Neural cell (in vitro differentiated cells): Measurements from ENCODE around the gene MORF4L2. TPM values are rescaled to one million over a fixed set of nuclear protein-coding genes. Genes with fewer than 3 reads are reported as not detected.

Experiments
- H2AFZ ChIP-seq: fragments of 200-600, 300-800 bp; sonication (generic), shearing (Covaris generic); 2 replicates; pipeline ENCODE4 v1.6.0; 2014; ENCODE audit warnings: low read depth, mild to moderate bottlenecking, antibody characterized with exemption, low read length, moderate library complexity
- H3F3A ChIP-seq: fragments of 200-600 bp; shearing (Covaris generic); 2 replicates; pipeline ENCODE4 v1.6.1; 2016; ENCODE audit warnings: mild to moderate bottlenecking, moderate library complexity, mixed read lengths, antibody characterized with exemption, low read length; ENCODE audit not compliant: insufficient read depth, poor library complexity, severe bottlenecking
- H3K27ac ChIP-seq: fragments of 200-600, 300-800 bp; sonication (generic), shearing (Covaris generic); 2 replicates; pipeline ENCODE4 v1.5.1; 2014; ENCODE audit warnings: mild to moderate bottlenecking, low read length, moderate library complexity
- H3K27me3 ChIP-seq: fragments of 300-800, 200-600 bp; sonication (generic), shearing (Covaris generic); 2 replicates; pipeline ENCODE4 v1.6.0; 2014; ENCODE audit warnings: mild to moderate bottlenecking, low read depth, low read length, moderate library complexity; ENCODE audit not compliant: insufficient read depth
- H3K36me3 ChIP-seq: fragments of 300-800, 200-600 bp; sonication (generic), shearing (Covaris generic); 2 replicates; pipeline ENCODE4 v1.5.1; 2014; ENCODE audit warnings: mild to moderate bottlenecking, antibody characterized with exemption, low read length, moderate library complexity; ENCODE audit not compliant: insufficient read depth
- H3K4me2 ChIP-seq: fragments of 300-800, 200-600 bp; sonication (generic), shearing (Covaris generic); 2 replicates; pipeline ENCODE4 v1.6.0; 2014; ENCODE audit warnings: mild to moderate bottlenecking, low read length
- H3K4me3 ChIP-seq: fragments of 300-800, 200-600 bp; sonication (generic), shearing (Covaris generic); 2 replicates; pipeline ENCODE4 v1.5.1; 2014; ENCODE audit warnings: mild to moderate bottlenecking, low read length, moderate library complexity
- H3K79me2 ChIP-seq: fragments of 200-600 bp; shearing (Covaris generic); replicated peaks from 2 replicates; pipeline ENCODE4 v1.6.0; 2014; ENCODE audit warnings: mild to moderate bottlenecking, low read length, moderate library complexity; ENCODE audit not compliant: insufficient read depth
- H3K9ac ChIP-seq: fragments of 300-800, 200-600 bp; sonication (generic), shearing (Covaris generic); 2 replicates; pipeline ENCODE4 v1.6.1; 2016; ENCODE audit warnings: mild to moderate bottlenecking, low read length, mixed read lengths
- H3K9me2 ChIP-seq: fragments of 200-600 bp; shearing (Covaris generic); 2 replicates; pipeline ENCODE4 v1.6.1; 2016; ENCODE audit warnings: mild to moderate bottlenecking, low read length, mixed read lengths; ENCODE audit not compliant: insufficient read depth
- H3K9me3 ChIP-seq: fragments of 200-600, 300-800 bp; sonication (generic), shearing (Covaris generic); 2 replicates; pipeline ENCODE4 v1.6.1; 2016; ENCODE audit warnings: mild to moderate bottlenecking, mixed run types, low read length, moderate library complexity, mixed read lengths
- H4K20me1 ChIP-seq: fragments of 200-600 bp; shearing (Covaris generic); 2 replicates; pipeline ENCODE4 v1.6.1; 2016; ENCODE audit warnings: mild to moderate bottlenecking, mixed run types; ENCODE audit not compliant: insufficient read depth
- EP300 ChIP-seq: fragments of 450-650 bp; conservative IDR thresholded peaks from 2 replicates; pipeline ENCODE4 v1.6.1; 2014; ENCODE audit warnings: antibody characterized with exemption, mild to moderate bottlenecking, moderate library complexity; ENCODE audit not compliant: poor library complexity, severe bottlenecking
- EZH2 ChIP-seq: fragments of 200-600, 300-800 bp; shearing (Covaris generic), sonication (generic); IDR thresholded peaks from 2 replicates; pipeline ENCODE4 v1.6.1; 2014; ENCODE audit warnings: antibody characterized with exemption, low read length, borderline replicate concordance, mild to moderate bottlenecking; ENCODE audit not compliant: insufficient read depth, poor library complexity, severe bottlenecking
- MXI1 ChIP-seq: fragments of 450-650 bp; conservative IDR thresholded peaks from 2 replicates; pipeline ENCODE4 v1.6.1; 2014; ENCODE audit warnings: antibody characterized with exemption, mild to moderate bottlenecking; ENCODE audit not compliant: poor library complexity, severe bottlenecking
- POLR2AphosphoS5 ChIP-seq: IDR thresholded peaks from 2 replicates; pipeline ENCODE4 v1.6.1; 2012
- RAD21 ChIP-seq: fragments of 450-650 bp; conservative IDR thresholded peaks from 2 replicates; pipeline ENCODE4 v1.6.1; 2014; ENCODE audit warnings: antibody characterized with exemption, mild to moderate bottlenecking, moderate library complexity
- SMC3 ChIP-seq: fragments of 450-650 bp; conservative IDR thresholded peaks from 2 replicates; pipeline ENCODE4 v1.6.1; 2014; ENCODE audit warnings: antibody characterized with exemption, mild to moderate bottlenecking, moderate library complexity; ENCODE audit not compliant: poor library complexity
- TAF1 ChIP-seq: IDR thresholded peaks from 2 replicates; pipeline ENCODE4 v1.6.1; 2012; ENCODE audit warnings: low read depth
- polyA plus RNA-seq: library from polyadenylated mRNA; depleted of rRNA; stranded (reverse); fragments of >200 nt; gene quantifications from 2 replicates; pipeline ENCODE4 v1.2.3, GENCODE V29; 2014
- TF ChIP-seq, protein P1 (sequence below): fragments of 450-650 bp; IDR thresholded peaks from 2 replicates; pipeline ENCODE4 v1.5.1; 2014; ENCODE audit warnings: antibody characterized with exemption, mild to moderate bottlenecking, moderate library complexity; ENCODE audit not compliant: poor library complexity, severe bottlenecking
- TF ChIP-seq, protein P2 (sequence below): IDR thresholded peaks from 2 replicates; pipeline ENCODE4 v1.6.1; 2012; ENCODE audit warnings: borderline replicate concordance

The MORF4L2 gene
- polyA plus RNA-seq, 1 donor from 2014 or later, result 1,340 TPM

DNA sequence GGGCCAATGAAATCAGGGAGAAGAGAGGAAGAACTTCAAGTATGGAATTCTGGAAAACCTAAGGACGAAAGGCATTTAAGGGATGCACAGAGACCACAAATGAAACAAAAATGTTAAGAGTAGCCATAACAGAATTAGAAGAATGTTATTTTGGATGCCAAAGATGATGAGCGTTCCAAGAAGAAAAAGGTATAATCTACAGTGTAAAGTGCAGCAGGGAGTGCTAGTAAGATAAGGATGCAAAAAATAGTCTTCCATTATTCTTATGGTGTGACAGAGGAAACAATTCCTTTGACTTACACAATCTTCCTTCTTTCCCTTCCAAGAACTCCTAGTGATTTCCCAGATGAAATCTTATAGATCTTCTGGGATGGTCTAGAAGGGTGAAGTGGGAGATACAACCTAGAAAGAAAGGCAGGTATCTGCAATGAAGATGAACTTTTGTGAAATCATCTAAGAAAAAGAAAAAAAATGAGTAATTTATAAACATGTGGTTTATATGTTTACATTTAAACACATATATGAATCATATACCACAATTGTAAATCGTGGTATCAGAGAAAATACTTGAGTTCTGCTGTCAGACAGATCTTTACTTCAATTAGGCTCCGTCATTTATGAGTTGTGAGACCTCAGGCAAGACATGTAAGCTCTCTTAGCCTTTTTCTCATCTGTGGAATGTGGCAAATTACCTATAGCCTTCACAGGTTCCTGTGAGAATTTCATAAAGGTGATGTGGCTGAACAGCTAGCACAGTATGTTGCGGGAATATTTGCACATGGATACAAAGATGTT is 8.1 kb downstream of the MORF4L2 start:
- Histone ChIP-seq H2AFZ (no peak overlapping the region), H4K20me1 (no peaks in the 10 kb centered on the region)

DNA sequence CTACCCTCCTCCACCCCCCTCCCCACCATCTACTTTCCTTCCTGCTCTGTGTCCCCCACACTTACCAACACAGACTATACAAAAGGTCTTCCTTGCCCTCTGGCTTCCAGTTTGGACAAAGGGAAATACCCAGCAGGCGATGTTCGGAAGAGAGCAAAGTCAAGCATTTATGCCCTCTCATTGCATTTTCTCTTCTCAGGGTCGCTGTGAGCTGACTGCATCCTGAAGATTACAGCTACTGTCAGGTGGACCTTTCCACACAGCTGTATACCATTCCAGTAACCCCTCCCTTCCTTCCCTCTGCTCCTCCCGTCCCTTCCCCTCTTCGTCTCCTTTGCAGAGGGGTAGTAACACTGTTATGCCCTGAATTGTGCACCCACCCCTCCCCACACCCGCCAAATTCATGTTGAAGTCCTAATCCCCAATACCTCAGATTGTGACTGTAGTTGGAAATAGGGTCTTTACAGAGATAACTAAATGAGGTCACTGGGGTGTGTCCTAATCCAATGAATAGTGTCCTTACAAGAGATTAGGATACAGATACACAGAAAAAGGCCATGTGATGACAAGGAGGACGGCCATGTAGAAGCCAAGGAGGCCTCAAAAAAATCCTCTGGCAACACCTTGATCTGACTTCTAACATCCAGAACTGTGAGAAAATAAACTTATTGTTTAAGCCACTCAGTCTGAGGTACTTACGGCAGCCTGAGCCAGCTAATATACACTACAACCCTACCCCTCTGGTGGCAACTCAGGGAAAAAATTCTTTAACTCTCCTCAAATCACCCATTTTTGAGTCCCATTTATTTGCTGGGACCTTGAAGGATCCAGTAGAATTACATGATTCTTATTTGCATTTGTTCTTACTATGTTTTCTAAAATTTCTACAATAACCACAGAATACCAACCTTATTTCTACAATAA is 11.7 kb downstream of the MORF4L2 start:
- Histone ChIP-seq H2AFZ (no peak overlapping the region), H3K9me2 (no peaks in the 10 kb centered on the region), H4K20me1 (no peaks in the 10 kb centered on the region), H3K4me2 (no peak overlapping the region), H3K9me3 (no peaks in the 10 kb centered on the region), H3K27ac (no peak overlapping the region), H3K4me3 (no peak overlapping the region), H3K79me2 (no peaks in the 10 kb centered on the region), H3K27me3 (no peaks in the 10 kb centered on the region), H3F3A (no peaks in the 10 kb centered on the region), H3K9ac (no peak overlapping the region), H3K36me3 (no peaks in the 10 kb centered on the region)
- TF ChIP-seq RAD21 (no peak), EP300 (no peak), TAF1 (no peak), POLR2AphosphoS5 (no peak), EZH2 (no peak)
- TF ChIP-seq, protein P1, sequence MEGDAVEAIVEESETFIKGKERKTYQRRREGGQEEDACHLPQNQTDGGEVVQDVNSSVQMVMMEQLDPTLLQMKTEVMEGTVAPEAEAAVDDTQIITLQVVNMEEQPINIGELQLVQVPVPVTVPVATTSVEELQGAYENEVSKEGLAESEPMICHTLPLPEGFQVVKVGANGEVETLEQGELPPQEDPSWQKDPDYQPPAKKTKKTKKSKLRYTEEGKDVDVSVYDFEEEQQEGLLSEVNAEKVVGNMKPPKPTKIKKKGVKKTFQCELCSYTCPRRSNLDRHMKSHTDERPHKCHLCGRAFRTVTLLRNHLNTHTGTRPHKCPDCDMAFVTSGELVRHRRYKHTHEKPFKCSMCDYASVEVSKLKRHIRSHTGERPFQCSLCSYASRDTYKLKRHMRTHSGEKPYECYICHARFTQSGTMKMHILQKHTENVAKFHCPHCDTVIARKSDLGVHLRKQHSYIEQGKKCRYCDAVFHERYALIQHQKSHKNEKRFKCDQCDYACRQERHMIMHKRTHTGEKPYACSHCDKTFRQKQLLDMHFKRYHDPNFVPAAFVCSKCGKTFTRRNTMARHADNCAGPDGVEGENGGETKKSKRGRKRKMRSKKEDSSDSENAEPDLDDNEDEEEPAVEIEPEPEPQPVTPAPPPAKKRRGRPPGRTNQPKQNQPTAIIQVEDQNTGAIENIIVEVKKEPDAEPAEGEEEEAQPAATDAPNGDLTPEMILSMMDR, result no peak
- TF ChIP-seq, protein P2, sequence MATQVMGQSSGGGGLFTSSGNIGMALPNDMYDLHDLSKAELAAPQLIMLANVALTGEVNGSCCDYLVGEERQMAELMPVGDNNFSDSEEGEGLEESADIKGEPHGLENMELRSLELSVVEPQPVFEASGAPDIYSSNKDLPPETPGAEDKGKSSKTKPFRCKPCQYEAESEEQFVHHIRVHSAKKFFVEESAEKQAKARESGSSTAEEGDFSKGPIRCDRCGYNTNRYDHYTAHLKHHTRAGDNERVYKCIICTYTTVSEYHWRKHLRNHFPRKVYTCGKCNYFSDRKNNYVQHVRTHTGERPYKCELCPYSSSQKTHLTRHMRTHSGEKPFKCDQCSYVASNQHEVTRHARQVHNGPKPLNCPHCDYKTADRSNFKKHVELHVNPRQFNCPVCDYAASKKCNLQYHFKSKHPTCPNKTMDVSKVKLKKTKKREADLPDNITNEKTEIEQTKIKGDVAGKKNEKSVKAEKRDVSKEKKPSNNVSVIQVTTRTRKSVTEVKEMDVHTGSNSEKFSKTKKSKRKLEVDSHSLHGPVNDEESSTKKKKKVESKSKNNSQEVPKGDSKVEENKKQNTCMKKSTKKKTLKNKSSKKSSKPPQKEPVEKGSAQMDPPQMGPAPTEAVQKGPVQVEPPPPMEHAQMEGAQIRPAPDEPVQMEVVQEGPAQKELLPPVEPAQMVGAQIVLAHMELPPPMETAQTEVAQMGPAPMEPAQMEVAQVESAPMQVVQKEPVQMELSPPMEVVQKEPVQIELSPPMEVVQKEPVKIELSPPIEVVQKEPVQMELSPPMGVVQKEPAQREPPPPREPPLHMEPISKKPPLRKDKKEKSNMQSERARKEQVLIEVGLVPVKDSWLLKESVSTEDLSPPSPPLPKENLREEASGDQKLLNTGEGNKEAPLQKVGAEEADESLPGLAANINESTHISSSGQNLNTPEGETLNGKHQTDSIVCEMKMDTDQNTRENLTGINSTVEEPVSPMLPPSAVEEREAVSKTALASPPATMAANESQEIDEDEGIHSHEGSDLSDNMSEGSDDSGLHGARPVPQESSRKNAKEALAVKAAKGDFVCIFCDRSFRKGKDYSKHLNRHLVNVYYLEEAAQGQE, result no peak

More for the DNA sequence above, 8.1 kb downstream of the MORF4L2 start:
- Histone ChIP-seq H3K9me2 (no peaks in the 10 kb centered on the region), H3K4me2 (no peak overlapping the region), H3K9ac (no peak overlapping the region), H3K36me3 (no peaks in the 10 kb centered on the region), H3K4me3 (no peak overlapping the region), H3K27me3 (no peaks in the 10 kb centered on the region), H3K9me3 (no peaks in the 10 kb centered on the region), H3K27ac (no peak overlapping the region), H3K79me2 (peaks cover 2% of the 10 kb centered on the region), H3F3A (no peaks in the 10 kb centered on the region)
- TF ChIP-seq, protein P2, result no peak
- TF ChIP-seq POLR2AphosphoS5 (no peak), EP300 (no peak), MXI1 (no peak), TAF1 (no peak), SMC3 (no peak), RAD21 (no peak), EZH2 (no peak)
- TF ChIP-seq, protein P1, result no peak
